Liver (tissue), 3 donors: Measurements from ENCODE around the gene ZMPSTE24.

ENCODE experiments used
- GABPA ChIP-seq, 2 donors: IDR thresholded peaks in 1 of 2; conservative IDR thresholded peaks in 1 of 2; 2 replicates each; pipeline ENCODE4 v1.6.1; 2016; ENCODE audit warnings: antibody characterized with exemption in 2 of 2, mild to moderate bottlenecking in 1 of 2, moderate library complexity in 1 of 2
- HNF4A ChIP-seq, 2 donors: conservative IDR thresholded peaks; 2 replicates each; pipeline ENCODE4 v1.6.1; 2016; ENCODE audit warnings: antibody characterized with exemption in 2 of 2, mild to moderate bottlenecking in 2 of 2
- JUND ChIP-seq, 2 donors: IDR thresholded peaks; 2 replicates each; pipeline ENCODE4 v1.6.1; 2016; ENCODE audit warnings: antibody characterized with exemption in 2 of 2
- RXRA ChIP-seq, 2 donors: IDR thresholded peaks; 2 replicates each; pipeline ENCODE4 v1.6.1; 2017 to 2018; ENCODE audit warnings: antibody characterized with exemption in 2 of 2, mild to moderate bottlenecking in 1 of 2
- YY1 ChIP-seq: IDR thresholded peaks from 2 replicates; pipeline ENCODE4 v1.6.1; 2016; ENCODE audit warnings: antibody characterized with exemption, mild to moderate bottlenecking
- TF ChIP-seq, protein P1 (sequence below): fragments of 150-350 bp; IDR thresholded peaks from 2 replicates; pipeline ENCODE4 v1.5.1; 2017; ENCODE audit warnings: improper control_type of control experiment, low read depth, low read length; ENCODE audit not compliant: missing input control
- TF ChIP-seq, protein P2 (sequence below): IDR thresholded peaks from 2 replicates; pipeline ENCODE4 v1.6.1; 2016; ENCODE audit warnings: antibody characterized with exemption
- donor health status: healthy.
- donor health status: healthy.

DNA sequence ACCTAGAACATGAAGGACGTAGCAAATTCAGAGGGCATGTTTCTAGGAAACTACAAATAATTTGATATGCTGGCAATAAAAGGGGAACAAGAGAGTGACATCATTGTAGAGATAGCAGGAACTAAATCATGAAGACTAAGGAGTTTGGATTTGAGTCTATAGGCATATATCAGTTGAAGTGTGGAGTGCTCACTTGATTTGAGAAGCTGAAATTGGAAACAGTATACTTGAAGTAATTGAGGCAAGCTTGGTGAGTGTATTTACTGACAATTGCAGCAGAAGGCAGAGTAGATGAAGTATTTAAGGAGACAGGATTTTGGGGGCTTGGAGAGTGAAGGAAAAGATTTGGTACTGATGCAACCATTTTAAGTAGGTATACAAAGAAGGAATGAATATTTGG lies 16.7 kb upstream of the ZMPSTE24 start:
- TF ChIP-seq, protein P1, sequence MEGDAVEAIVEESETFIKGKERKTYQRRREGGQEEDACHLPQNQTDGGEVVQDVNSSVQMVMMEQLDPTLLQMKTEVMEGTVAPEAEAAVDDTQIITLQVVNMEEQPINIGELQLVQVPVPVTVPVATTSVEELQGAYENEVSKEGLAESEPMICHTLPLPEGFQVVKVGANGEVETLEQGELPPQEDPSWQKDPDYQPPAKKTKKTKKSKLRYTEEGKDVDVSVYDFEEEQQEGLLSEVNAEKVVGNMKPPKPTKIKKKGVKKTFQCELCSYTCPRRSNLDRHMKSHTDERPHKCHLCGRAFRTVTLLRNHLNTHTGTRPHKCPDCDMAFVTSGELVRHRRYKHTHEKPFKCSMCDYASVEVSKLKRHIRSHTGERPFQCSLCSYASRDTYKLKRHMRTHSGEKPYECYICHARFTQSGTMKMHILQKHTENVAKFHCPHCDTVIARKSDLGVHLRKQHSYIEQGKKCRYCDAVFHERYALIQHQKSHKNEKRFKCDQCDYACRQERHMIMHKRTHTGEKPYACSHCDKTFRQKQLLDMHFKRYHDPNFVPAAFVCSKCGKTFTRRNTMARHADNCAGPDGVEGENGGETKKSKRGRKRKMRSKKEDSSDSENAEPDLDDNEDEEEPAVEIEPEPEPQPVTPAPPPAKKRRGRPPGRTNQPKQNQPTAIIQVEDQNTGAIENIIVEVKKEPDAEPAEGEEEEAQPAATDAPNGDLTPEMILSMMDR: no peak
- TF ChIP-seq RXRA (IDR thresholded peaks at IDR 0.05): no peak
- TF ChIP-seq, protein P2, sequence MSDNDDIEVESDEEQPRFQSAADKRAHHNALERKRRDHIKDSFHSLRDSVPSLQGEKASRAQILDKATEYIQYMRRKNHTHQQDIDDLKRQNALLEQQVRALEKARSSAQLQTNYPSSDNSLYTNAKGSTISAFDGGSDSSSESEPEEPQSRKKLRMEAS: no peak
- no peak for TF ChIP-seq YY1
- TF ChIP-seq GABPA (IDR thresholded peaks at IDR 0.05 in 1 of 2, conservative IDR thresholded peaks at IDR 0.05 in 1 of 2): no peak
- TF ChIP-seq HNF4A (conservative IDR thresholded peaks at IDR 0.05): no peak
- no peak for TF ChIP-seq JUND (IDR thresholded peaks at IDR 0.05)
